ENCODE data around the gene TMEM161B.

DNA sequence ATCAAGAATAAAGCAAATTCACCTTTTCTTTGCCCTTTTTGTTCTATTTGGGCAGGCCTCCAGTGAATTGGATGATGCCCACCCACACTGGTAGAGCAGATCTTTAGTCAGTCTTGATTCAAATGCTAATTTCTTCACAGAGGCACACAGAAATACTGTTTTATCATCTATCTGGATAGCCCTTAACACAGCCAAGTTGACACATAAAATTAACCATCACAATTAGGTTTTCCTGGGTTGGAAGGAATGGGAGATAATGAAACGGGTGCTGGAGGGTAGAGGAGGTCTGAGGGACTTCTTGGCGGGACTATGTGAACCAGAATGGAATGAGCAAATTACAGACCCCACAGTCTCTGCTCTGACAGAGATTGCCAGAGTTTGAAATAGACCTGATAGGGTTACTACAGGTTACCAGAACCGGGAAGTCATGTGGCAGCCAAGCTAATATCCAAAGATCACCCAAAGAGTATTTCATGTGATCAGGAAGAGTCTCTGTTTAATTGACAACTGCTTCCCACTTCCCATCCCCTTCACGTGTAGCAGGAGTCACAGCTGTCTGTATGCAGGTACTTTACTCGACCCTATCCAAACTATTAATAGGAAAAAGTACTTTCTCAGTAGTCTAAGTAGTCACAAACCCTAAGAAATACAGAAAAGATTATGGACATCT is 20.0 kb upstream of the TMEM161B start:
- TF ChIP-seq CTCF (IDR thresholded peaks at IDR 0.05) (no peak), POLR2A (IDR thresholded peaks at IDR 0.05) (no peak), EP300 (IDR thresholded peaks at IDR 0.05) (no peak)
